Measurements from ENCODE around the gene CHCHD6.

CHCHD6 gene

DNA sequence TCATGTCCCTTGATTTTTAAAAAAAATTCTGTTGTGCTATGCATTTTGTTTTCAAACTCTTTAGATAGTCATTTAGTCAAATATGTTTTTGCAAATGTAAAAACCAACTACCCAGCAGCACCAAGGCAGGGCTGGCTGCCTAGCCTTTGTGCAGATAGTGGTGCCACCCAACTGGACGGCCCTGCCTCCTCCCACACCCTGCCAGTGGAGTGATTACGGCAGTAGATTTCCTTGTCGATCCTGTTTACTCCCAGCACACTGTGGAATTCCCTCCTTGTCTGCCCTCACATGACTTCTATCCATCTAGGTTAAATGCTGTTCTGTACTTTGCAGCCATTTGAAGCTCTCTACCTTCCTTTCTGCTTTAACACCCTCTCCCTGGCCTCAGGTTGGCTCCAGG is 199.5 kb downstream of the CHCHD6 start:
- DNase-seq: no peak

DNA sequence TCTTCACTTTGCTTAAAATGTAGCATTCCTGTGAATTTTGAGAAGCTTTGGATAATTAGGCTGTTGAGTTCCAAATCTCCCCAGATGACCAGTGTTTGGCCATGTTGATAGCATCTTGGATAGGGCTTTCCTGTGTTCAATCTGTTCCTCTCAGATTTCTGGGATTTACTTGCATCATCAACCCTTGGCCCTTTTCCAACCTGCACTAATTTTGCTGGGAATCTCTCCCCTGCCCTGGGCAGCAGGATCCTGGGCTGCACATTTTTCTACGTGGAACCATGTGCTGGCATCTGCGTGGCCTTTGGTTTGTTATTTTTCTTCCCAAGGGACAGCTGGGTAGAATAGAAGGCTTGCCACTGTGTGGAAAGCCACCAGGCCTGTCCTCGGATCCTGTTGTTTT is 203.5 kb downstream of the CHCHD6 start:
- DNase-seq: no peak

DNA sequence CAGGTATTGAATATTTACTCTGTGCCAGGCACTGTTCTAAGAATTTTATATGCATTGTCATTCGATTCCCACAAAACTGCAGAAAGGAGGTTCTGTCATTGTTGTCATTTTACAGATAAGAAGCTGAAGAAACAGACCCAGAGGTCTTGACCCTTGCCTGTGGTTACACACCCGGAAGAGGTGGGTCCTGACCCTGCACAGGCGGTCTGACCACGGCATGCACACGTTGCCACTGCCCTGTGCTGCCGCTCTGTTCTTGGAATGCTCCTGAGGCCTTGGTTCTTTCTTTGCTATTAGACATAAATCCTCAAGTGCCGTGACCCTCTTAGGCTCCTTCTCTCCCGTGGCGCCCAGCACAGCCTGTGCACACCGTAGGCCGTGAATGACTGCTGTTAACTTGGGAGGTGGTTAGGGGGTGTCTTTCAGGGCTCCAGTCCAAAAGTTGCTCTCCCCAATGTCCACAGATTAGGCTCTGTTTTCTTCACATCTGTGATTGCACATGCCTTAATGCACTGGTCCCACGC is 204.8 kb downstream of the CHCHD6 start:
- no peak for DNase-seq

DNA sequence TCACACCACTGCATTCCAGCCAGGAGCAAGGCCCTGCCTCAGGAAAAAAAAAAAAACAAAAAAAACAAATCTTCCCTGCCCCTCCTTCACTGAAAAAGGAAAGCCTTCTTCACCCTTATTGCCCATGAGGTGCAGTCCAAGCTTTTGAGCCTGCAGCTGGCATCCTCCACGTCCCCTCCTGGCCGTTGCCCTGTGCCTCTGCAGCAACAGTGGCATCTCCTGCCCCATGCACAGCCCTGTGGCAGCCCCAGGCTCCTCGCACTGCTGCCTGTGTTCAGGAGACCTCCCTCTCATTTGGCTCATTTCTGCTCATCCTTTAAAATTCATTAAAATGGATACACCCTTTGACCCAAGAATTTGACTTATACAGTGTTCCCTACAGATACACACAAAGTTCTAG is 206.2 kb downstream of the CHCHD6 start:
- no peak for DNase-seq

DNA sequence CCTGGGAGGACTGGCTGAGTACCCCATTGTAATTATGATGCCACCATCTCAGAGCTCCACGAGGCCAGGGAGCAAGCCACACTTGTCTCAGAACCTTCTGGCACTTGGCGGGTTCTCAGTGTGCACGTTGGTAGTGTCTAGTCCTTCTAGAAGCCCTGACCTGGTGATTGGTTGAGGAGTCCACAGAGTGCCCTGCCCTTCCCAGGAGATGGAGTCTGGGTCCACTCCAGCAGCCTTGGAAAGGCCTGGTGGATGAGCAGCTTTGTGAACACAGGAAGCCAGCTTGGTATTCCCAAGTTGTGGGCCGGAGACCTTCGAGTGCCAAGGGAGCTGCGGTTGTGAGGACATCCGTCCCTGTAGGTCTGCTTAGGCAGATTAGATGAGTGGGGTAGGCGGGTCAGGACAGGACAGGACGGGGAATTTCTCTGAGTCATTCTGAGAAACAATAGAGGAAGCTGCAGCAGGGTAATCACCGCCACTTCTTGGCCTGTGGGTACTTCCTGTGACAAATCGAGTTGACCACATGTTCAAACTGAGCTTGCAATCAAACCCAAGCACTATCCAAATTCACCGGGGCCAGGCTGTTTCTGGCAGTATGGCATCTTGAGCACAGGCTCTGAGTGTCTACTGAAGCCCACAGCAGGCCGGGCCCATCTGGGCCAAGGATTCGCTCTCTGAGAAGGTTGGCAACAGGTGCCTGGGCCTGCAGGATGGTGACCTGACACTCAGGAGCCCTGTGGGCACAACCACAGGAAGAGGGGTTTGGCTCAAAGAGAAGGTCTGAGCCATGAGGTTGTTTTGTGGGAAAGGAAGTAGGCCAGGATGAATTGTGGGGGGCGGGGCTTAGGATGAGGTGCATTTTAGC is 207.4 kb downstream of the CHCHD6 start:
- peak; percentile 10 for DNase-seq

DNA sequence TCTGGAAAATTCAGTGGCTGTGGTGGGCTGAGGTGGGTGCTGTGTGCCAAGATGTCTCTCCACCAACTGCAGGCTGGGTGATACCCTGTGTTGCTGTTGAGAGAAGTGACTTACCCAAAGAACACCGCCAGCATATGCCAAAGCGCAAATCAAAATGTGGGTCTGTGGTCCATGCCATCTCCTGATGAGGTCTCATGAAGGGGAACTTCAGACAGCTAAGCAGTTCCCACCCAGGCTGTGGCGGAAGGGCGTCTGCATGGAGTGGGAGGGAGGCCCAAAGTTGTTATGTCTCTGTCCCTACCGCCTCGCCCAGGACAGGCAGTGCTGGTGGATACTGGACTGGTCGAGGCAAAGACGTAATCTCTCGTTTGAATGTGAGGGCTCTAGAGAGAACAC is 208.0 kb downstream of the CHCHD6 start:
- no peak for DNase-seq

DNA sequence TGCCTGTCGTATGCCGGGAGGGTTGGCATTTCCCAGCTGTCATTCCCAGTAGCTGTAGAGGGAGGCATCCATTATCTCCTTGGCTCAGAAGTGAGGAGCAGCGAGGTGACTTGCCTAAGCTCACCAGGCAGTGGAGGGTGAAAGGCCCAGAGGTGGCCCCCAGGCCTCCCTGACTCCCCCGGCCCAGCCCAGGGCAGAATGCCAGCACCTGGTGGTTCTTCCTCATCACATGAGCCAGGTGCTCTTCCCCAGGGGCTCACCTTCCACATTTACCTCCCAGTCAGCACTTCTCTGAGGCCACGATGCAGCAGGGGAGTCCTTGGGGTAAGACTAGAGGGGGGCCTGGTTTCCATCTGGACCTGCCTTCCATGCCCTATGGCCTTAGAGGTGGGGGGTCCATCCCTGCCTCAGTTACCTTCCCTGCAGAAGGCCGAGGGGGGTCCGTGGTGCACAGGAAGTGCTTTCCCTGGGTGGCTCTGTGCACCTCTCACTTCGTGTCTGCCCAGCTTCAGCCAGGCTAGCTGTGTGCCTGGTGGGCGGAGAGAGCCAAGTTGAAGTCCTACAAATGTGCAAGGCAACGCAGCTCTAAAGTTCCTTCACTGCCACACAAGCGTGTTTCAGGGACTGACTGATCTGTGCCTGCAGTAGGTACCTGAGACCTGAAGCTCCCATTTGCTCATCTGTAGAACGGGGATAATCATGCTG is 208.6 kb downstream of the CHCHD6 start:
- DNase-seq: no peak

DNA sequence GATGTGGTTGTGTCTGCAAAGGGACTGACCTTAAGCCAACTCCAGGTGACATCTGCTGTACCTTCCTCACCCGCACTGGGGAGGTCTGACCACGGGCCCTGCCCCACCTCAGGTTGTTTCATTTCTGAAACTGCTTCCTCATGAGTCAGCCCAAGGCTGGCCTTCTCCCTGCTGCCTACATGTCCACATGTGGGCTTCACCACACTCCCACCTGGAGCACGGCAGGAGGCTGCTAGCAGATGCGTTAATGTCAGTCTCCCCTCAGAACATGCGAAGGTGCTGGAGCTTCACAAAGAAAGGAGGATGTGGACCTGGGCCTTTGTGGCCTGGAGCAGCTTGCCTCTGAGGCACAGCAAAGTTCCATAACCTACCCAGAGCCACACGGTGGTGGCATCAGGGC is 209.5 kb downstream of the CHCHD6 start:
- no peak for DNase-seq

DNA sequence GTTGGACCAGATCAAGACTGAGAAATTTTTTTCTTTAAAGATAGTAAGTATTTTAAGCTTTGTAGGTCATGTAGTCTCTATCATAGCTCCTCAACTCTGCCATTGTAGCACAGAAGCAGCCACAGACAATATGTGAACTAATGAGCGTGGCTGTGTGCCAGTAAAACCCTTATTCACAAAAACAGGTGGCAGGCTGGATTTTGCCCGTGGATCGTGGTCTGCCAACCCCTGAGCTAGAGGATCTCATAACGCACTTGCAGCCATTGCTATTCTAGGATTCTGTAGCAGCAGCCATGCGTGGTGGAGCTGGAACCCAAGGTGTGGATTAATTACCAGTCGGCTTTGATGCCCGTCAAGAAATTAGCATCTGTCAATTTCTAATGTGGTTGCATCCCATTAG is 210.2 kb downstream of the CHCHD6 start:
- no peak for DNase-seq

DNA sequence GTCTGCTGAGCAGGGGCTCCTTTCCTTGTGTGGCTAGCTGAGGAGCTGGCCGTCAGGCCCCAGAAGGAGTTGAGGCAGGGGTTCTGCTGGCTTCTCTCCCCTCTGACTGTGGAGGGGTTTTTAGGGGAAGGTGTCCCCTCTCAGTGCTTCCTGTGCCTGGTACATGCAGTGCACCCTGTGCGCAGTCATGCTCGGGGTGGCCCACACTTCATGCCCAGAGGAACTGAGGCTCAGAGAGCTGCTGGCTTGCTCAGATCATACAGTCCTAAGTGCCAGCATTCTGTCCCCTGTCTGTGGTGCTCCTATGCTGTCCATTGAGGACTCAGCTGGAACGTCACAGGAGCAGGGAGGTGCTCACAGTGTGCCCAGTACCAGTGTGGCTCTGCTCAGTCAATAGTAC is 211.0 kb downstream of the CHCHD6 start:
- DNase-seq: no peak

DNA sequence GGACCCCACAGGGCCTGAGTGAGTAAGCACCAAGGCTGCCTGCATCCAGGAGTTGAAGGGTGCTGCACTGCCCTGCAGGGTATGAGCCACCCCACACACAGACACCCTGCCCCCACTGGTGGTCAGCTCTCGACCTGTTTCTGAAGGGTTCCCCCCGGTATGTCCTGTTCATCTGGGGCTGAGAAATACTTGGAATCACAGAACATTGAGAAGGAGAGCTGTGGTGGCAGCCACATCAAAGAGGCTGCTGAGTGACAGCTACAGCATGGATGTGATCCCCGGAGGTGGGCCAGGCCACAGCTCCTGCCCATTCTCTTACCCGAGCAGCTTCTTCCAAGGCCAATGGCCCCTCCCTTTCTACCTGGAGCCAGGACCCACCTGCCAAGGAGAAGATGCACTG is 212.5 kb downstream of the CHCHD6 start:
- DNase-seq: no peak

DNA sequence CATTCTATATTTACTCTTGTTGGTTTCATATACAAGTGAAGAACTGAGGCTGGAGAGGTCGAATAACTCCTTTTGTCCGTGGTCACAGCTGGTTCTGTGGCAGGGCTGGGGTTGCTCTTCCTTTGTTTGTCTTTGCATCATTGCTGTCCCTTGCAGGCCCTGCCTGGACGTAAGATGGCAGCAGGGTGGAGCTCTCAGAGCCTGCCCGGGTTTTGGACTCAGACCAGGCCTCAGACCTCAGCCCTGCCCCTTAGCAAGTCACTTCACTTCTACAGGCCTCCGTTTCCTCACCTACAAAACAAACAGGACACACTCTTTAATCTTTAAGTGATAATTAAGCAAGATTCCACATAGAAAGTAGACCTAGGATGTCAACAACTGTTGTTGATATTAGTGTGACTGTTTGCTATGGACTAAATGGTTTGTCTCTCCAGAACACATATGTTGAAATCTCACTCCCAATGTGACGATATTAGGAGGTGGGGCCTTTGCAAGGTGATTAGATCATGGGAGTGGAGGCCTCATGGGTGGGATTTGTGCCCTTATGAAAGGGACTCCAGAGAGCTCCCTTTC is 213.3 kb downstream of the CHCHD6 start:
- DNase-seq: no peak

DNA sequence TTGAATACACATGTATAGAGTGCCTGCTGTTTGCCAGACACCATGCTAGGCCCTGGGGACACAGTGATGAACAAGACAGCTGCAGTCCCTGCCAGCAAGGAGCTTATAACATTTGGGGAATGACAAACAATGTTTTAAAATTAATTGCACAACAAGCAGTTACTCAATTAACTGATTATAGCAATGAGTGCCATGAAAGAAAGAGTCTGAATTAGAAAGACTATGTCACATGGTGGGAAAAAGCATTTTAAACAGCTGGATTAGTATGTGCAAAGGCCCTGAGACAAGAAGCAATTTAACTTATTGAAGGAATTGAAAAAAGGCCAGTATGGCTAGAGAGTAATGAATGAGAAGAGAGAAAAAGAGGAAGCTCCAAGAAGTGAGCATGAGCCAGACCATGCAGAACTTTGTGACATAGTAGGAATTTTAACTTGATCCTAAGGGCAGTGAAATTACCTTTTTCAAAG is 214.3 kb downstream of the CHCHD6 start:
- no peak for DNase-seq

DNA sequence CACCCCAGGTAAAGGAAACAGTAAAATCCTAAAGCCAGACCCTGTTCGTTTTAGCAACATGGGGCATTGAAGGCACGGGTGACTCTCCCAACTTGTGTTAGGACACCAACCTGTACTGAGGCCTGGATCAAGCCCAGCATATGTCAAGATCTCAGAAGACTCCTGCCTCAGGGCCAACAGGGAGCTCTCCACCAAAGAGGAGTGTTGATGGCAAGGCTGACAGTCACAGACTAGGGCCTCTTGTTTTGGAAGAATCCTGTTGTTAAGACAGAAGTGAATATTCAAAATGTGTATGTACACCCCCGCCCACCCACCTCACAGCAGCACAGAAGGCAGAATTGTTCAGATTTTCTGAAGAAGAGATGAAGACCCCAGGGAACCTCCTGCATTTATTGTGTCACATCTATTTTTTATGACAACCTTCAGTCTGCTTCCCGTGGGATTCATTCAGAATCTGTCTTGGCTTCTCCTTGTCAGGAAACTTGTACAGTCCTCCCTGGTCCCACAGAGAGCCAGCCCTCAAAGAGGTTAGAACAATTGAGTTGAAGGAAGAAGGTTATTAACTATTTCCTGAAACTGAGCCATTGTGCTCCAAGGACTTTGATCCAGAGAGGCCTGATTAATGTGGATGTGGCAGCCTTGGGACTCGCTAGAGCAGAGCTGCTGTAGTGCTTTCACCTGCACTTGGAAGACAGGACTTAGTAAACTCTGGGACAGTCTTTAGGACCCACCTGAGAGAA is 217.2 kb downstream of the CHCHD6 start:
- no peak for DNase-seq

DNA sequence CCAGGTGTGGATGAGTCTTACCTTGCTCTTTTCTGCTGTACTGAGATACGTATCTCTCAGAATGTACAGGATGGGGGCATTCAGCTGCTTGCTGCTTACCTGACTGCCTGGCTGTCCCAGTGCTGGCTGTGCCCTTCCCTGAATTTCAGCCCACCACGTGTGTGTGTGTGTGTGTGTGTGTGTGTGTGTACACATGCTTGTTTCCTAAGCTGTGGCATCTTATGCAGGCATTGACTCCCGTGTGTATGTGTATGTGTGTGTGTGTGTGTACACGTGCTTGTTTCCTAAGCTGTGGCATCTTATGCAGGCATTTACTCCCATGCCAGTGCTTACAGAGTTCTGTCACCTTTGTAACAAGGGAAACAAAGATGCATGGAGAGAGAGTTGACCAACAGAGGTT is 218.4 kb downstream of the CHCHD6 start:
- DNase-seq: no peak

DNA sequence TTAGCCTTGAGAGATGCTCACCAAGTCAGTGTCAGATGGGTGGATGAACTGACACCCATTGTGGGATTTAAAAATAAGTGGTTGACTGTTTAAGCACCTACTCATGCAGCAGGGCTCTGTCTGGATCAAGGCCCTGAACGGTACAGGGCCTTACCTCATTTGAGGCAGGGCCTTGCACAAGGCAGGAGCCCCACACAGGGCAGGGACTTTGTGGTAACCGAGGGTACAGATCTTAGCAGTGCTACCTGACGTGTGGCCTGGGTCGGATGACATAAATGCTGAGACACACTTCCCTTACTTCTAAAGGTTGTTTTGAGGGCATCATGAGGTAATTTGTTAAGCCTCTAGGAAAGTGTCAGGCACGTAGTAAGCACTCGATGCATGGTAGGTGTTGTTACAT is 219.4 kb downstream of the CHCHD6 start:
- DNase-seq: no peak

DNA sequence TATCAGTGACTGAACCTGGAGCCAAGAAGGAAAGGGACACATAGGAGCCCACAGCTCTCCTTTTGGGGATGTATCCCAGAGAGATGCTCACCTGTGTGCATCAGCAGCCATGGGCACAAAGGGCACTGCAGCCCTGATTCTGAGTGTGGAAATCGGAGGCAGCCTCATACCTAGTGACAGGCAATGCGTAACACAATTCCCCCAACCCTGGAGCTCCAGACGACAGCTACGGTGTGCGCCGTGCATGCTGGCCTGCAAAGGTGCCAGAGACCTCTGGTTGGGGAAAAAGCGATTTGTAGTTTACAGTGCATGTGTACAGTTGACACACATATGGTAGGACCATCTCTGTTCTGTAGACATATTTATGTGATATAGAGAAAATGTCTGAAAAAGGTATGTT is 219.9 kb downstream of the CHCHD6 start:
- no peak for DNase-seq

DNA sequence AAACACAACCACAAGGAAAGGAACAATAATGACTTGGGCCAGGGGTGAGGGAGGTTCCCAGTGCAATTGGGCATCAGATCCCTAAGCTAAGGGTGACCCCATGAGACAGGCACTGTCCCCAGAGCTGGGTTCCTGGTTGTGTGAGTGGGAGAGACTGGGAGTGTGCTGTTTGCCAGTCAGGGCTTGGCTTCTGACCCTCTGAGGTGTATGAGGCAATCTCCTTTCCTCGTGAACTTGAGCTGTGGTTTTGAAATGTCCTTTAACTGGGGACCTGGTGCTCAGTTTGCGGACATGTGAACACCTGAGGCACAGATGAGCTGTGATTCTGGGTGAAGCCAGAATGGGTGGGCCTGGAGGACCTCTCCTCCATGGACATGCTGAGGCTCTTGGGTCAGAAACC is 220.4 kb downstream of the CHCHD6 start:
- DNase-seq: no peak

DNA sequence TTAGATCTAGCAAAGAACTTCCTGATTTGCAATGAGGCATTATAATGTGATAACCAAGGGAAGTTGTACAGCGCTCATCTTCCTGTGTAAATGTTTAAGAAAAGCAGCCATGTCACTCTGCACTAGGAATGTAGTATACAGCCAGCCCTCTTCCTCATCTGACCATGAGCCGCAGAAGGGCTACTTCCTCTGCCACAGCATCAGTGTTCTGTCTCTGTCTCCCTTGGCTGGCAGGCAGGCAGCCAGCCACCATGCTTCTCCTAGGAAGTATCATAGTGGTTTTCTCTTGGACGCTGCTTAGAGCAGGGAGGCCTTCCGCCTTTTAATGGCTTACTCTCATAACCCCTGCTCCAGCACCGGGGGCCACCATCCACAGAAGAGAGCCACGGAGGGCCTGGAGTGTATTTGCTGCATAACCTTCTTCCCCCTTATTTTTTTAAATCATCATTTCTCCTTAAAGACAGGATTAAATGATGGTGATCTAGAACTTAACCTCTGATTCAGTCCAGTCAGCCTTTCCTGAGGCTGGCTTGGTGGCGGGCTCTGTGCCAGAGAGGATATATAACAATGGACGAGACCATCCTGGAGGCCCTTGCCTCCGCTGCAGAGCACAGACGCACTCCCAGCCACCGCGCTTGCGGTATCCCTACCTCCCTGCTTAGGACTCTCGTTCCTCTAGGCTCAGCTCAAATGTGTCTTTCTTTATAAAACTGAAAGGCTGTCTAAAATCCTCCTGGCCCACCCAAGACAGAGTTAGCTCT is 221.6 kb downstream of the CHCHD6 start:
- DNase-seq: no peak

DNA sequence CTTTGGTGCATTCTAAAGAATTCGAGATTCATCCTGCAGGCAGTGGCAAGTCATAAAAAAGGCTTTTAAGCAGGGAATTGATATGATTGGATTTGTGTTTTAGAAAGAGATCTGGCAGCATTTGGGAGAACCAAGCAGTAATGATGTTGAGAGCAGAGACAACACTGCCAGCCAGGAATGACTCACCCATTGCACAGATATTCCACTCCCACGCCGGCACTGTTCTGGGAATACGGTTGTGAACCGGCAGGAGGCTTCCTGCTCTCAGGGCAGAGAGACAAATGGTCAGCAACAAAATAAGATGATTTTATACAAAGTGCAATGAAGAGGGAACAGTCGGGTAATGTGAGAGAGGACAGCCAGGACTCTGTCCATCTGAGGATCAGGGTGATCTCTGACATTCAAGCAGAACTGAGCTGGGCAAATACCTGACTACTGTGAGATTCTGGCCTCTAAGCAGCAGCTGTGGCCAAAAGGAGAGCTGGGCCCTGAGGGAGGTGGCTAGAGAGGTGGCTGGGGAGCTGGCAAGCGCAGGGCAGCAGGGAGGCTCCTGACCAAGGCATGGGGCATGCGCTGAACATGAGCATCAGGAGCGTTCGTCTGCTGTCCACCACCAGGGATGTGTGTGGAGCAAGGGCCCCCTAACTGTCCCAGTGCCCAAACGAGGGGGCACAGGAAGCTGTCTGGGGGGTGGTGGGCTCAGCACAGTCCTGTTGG is 222.8 kb downstream of the CHCHD6 start:
- DNase-seq: no peak

DNA sequence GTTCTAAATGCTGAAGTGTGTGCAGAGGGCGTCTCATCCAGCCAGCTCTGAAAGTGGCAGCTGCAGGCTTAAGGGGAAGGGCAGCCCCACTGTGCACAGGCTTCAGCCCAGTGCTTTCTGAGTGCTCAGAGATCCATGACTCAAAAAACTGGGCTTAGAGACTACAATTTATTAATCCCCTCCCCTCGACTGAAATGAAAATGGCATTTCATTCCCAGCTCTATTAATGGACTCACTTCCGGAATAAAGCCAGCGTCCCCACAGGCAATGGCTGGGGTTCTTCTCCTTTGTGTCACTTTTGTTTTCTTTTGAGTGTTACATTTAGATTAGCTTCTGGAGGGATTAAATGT is 223.3 kb downstream of the CHCHD6 start:
- no peak for DNase-seq

DNA sequence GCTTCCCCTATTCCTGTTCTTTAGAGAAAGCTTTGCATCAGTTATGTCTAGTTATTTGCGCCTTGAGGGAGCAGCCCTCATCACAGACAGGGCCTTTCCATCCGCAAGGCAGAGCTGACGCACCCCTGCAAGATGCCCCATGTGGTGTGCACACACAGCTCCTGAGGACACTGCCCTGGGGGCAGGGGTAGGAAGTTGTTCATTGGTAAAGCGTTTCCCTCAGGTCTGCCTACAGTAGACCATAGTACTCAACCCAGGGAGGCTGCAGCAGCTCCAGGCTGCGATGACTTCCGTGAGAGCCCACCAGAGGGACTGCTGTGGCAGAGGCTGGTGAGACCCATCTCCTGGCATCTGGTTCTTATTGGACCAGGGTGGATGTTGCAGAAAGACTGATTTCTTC is 223.8 kb downstream of the CHCHD6 start:
- DNase-seq: no peak
